HG03457 (cell line): ENCODE results near the gene SLC34A2.

Source experiments
- ATAC-seq: cut with Tn5 transposase; IDR thresholded peaks from one replicate; pipeline ENCODE4 v1.9.1; 2021; ENCODE audit warnings: moderate number of reproducible peaks; ENCODE audit not compliant: unreplicated experiment

The SLC34A2 gene

GRCh38 chr4:25723409-25723808 lies 67.8 kb downstream of the SLC34A2 start:
- no peak for ATAC-seq

- ATAC-seq, result no peak
Measured at GRCh38 chr4:25725870-25726269, 70.2 kb downstream of the SLC34A2 start.

GRCh38 chr4:25727711-25728493 lies 72.3 kb downstream of the SLC34A2 start:
- no peak for ATAC-seq
